ENCODE data around the gene ABCA5. TPM values are rescaled to one million over a fixed set of nuclear protein-coding genes. Genes with fewer than 3 reads are reported as not detected.

Gene ABCA5
- total and polyA plus RNA-seq, 2 of the 13 experiments (the other 11 are each of a cell fraction or from before 2014, with no cell fraction given), result 9.7 to 10.1 TPM

GRCh38 chr17:69327060-69327831, at the start of gene ABCA5 (continued):
- TF ChIP-seq SP2 (CRISPR knock-in tag; IDR thresholded peaks at IDR 0.05) (peak; percentile 47; the same call in 1 of the 2 replicates), RNF2 (conservative IDR thresholded peaks at IDR 0.05; ENCODE audit: low read depth) (peak; percentile 68), ZNF670 (CRISPR knock-in tag; IDR thresholded peaks at IDR 0.05; ENCODE audit: borderline replicate concordance) (peak; percentile 15; the same call in 1 of the 2 replicates), NCOA1 (CRISPR knock-in tag; IDR thresholded peaks at IDR 0.05) (peak; percentile 50; the same call in 1 of the 2 replicates), ZNF7 (CRISPR knock-in tag; IDR thresholded peaks at IDR 0.05) (peak; percentile 24; the same call in 1 of the 2 replicates), RBM39 (IDR thresholded peaks at IDR 0.05; ENCODE audit: low read depth, low read length, poor library complexity, severe bottlenecking) (peak; percentile 42), ZFYVE20 (CRISPR knock-in tag; IDR thresholded peaks at IDR 0.05; ENCODE audit: borderline replicate concordance, low read depth) (no peak), ETS1 (CRISPR knock-in tag; IDR thresholded peaks at IDR 0.05) (no peak), THAP11 (CRISPR knock-in tag; IDR thresholded peaks at IDR 0.05) (peak; percentile 66), KMT2A (CRISPR knock-in tag; IDR thresholded peaks at IDR 0.05) (peak; percentile 12; the same call in 1 of the 2 replicates), ZNF333 (CRISPR knock-in tag; IDR thresholded peaks at IDR 0.05; ENCODE audit: borderline replicate concordance) (peak; percentile 97; the same call in 1 of the 2 replicates), NFATC3 (CRISPR knock-in tag; IDR thresholded peaks at IDR 0.05) (peak; percentile 94; the same call in 1 of the 2 replicates), PRPF4 (IDR thresholded peaks at IDR 0.05; ENCODE audit: low read depth, low read length, poor library complexity, severe bottlenecking) (no peak), RAD21 (CRISPR knock-in tag; IDR thresholded peaks at IDR 0.05) (peak; percentile 55), ZMYM4 (CRISPR knock-in tag; IDR thresholded peaks at IDR 0.05) (peak; percentile 82), ZNF441 (CRISPR knock-in tag; IDR thresholded peaks at IDR 0.05; ENCODE audit: borderline replicate concordance) (0 out of 2 replicates have a peak, but pooled peaks have one; percentile 75), ZNF292 (CRISPR knock-in tag; IDR thresholded peaks at IDR 0.05; ENCODE audit: borderline replicate concordance, low read depth) (peak; percentile 55; the same call in 1 of the 2 replicates), ZNF841 (CRISPR knock-in tag; IDR thresholded peaks at IDR 0.05; ENCODE audit: borderline replicate concordance) (no peak), FOXA3 (CRISPR knock-in tag; IDR thresholded peaks at IDR 0.05) (peak; percentile 81), ZIK1 (CRISPR knock-in tag; IDR thresholded peaks at IDR 0.05; ENCODE audit: borderline replicate concordance, low read depth) (peak; percentile 90; the same call in 1 of the 2 replicates), MAFG (CRISPR knock-in tag; IDR thresholded peaks at IDR 0.05) (no peak), MXI1 (IDR thresholded peaks at IDR 0.05; ENCODE audit: borderline replicate concordance, low read depth, low read length) (peak; percentile 87; the same call in 1 of the 3 replicates), DZIP1 (CRISPR knock-in tag; IDR thresholded peaks at IDR 0.05) (0 out of 2 replicates have a peak, but pooled peaks have one; percentile 35), ZMAT3 (CRISPR knock-in tag; conservative IDR thresholded peaks at IDR 0.05) (peak; percentile 37; the same call in 1 of the 2 replicates), POLR2AphosphoS5 (IDR thresholded peaks at IDR 0.05; ENCODE audit: low read depth, low read length) (peak; percentile 86), POGZ (CRISPR knock-in tag; IDR thresholded peaks at IDR 0.05) (peak; percentile 76), AHR (CRISPR knock-in tag; IDR thresholded peaks at IDR 0.05) (peak; percentile 84; the same call in 1 of the 2 replicates), ZNF777 (CRISPR knock-in tag; IDR thresholded peaks at IDR 0.05) (no peak)
